GM19025 (cell line): Measurements from ENCODE around the gene PDE4C.

Experiments used
- ATAC-seq: cut with Tn5 transposase; IDR thresholded peaks from one replicate; pipeline ENCODE4 v1.9.1; 2021; ENCODE audit warnings: mild to moderate bottlenecking, low read depth, moderate library complexity; ENCODE audit not compliant: unreplicated experiment

PDE4C gene

GRCh38 chr19:18254546-18255503, 28.6 kb upstream of the PDE4C start:
- no peak for ATAC-seq

- ATAC-seq = no peak
Measured at GRCh38 chr19:18253716-18254115, 27.5 kb upstream of the PDE4C start.

DNA sequence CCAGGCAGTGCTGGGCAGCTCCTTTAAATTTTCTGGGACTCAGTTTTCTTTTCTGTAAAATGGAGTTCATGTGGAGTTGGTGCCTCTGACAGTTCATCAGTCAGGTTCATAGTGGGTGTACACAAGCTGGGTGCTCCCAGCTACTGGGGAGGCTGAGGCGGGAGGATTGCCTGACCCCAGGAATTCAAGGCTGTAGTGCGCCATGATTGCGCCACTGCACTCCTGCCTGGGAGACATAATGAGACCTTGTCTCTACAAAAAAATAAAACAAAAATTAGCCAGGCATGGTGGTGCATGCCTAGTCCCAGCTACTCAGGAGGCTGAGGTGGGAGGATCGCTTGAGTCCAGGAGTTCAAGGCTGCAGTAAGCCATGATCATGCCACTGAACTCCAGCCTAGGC, 26.9 kb upstream of the PDE4C start:
- ATAC-seq = no peak

DNA sequence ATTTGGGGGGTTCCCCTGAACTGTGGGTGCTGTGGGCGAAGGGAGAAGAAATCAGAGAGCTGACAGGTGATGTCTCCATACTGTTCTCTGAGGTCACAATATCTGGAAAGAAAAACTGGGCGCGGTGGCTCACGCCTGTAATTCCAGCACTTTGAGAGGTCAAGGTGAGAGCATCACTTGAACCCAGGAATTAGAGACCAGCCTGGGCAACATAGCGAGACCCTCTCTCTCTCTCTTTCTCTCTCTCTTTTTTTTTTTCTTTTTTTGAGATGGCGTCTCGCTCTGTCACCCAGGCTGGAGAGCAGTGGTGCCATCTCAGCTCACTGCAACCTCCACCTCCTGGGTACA, 26.1 kb upstream of the PDE4C start:
- no peak for ATAC-seq

- ATAC-seq = no peak
Measured at GRCh38 chr19:18251587-18252369, 25.5 kb upstream of the PDE4C start.

DNA sequence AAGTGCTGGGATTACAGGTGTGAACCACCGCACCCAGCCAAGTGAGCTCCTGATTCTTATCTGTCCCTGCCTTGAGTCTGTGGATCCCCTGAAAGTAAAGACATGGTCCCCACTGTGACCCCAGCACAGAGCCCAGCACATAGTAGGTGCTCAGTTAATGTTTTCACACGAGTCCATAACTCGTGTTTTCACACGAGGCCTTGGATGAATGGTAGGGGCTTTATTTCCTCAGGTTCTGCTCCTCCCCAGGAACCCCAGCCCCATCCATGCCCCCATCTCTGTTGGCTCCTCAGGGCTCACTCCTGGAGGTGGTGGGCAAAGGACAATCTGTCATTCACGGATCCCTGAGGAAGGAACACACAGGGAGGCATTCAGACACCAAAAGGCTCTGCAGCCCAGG, 23.6 kb upstream of the PDE4C start:
- ATAC-seq = no peak

GRCh38 chr19:18245297-18245696, 19.1 kb upstream of the PDE4C start:
- no peak for ATAC-seq

DNA sequence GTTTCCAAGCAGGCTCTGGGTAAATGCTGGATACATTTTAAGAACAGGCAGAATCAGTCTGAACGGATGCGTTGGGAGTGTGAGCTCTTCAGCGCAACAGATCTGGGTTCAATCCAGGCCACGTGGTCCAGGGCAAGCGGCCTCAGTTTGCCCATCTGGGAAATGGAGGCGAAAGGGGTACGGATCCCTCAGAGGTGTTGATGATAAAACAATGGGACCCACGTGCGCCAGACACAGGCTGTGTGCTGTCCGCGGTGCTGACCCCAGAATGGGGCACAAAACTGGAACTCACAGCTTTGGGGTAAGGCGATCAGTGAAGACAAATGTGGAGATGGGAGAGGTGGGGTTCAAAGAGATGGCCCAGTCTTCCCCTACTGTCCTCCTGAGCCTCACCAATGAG, 13.1 kb upstream of the PDE4C start:
- ATAC-seq = no peak

DNA sequence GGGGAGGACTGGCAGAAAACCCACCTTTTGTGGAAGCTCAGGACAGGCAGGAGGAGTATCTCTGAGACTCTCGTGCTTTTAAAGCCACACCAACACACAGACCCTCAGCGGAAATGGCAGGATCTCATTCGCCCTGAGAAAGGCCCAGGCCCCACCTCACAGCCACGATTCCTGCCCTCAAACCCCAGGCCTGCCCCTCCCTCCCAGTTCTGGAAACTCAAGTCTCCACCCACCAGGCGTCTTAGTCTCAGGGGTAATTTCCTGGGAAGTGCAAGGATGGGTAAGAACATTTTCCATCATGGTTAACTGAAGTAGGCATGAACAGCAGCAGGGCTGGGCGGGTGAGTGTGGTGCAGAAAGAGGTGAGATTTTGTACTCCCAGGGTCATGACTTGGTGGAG, 8.0 kb upstream of the PDE4C start:
- ATAC-seq = no peak

DNA sequence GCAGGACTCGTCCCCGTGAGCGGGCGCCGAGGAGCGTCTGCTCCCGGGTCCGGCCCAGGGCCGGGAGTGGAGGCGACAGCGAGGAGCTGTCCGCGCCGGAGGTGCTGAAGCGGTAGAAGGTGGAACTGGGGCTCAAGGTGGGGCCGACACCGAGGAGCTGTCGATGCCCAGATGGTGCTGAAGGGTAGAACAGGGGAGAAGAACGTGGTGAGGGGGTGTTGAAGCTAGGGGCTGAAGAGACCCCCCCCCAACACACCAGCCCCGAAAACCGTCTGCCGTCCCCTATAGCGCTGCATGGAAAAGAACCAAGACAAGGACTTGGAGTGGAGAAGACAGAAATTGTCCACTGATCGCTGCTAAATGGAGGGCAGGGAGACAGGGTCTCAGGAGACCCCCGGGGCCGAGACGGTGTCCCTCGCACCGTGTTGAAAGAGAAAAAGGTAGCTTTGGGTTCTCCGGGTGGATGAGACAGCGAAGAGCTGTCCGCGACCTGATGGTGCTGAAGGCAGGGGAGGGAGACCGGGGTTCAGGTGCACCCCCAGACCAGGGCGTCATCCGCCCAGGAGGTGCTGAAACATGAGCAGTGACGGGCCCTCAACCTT, 7.1 kb upstream of the PDE4C start:
- no peak for ATAC-seq

GRCh38 chr19:18232540-18233223, 6.4 kb upstream of the PDE4C start:
- no peak for ATAC-seq

DNA sequence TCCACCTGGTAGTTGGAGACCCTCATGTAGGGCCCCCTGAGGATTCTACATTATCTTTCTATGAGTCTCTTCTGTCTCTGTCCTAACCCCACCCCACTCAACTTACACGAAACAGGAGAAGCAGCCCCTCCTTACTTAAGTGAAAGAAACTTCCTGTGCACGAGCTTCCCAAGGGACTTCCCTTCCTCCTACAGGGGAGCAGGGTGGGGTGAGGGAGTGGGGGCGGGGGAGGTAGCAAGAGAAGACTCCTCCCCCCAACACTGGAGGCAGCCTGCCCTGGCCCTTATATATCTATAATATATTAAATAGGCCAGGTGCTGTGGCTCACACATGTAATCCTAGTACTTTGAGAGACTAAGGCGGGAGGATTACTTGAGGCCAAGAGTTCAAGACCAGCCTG, 5.5 kb upstream of the PDE4C start:
- no peak for ATAC-seq

- ATAC-seq = no peak
Measured at GRCh38 chr19:18230941-18231734, 4.9 kb upstream of the PDE4C start.

GRCh38 chr19:18229915-18230314, 3.7 kb upstream of the PDE4C start:
- no peak for ATAC-seq

GRCh38 chr19:18229474-18229873, 3.2 kb upstream of the PDE4C start:
- no peak for ATAC-seq

DNA sequence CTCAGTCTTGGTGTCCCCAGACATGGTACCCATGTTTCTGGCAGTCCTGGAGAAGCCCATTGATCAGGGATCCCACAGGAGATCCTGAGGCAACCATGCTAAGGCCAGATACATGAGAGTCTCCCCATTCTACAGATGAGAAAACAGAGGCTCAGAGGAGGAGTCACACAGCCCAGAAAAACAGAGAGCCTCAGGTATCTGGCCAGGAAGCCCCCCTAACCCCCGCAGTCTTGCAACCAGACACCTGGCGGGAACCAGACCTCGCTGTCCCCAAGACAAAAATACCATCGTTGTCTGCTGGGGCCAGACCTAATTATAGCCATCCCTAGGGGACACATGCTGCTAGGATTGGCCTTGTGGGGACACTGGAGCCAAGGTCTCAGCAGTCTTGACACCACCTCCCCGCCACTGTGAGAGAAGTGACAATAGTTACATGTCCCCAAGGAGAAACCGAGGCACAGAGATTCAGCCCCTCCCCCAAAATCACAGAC, 1.6 kb upstream of the PDE4C start:
- no peak for ATAC-seq

DNA sequence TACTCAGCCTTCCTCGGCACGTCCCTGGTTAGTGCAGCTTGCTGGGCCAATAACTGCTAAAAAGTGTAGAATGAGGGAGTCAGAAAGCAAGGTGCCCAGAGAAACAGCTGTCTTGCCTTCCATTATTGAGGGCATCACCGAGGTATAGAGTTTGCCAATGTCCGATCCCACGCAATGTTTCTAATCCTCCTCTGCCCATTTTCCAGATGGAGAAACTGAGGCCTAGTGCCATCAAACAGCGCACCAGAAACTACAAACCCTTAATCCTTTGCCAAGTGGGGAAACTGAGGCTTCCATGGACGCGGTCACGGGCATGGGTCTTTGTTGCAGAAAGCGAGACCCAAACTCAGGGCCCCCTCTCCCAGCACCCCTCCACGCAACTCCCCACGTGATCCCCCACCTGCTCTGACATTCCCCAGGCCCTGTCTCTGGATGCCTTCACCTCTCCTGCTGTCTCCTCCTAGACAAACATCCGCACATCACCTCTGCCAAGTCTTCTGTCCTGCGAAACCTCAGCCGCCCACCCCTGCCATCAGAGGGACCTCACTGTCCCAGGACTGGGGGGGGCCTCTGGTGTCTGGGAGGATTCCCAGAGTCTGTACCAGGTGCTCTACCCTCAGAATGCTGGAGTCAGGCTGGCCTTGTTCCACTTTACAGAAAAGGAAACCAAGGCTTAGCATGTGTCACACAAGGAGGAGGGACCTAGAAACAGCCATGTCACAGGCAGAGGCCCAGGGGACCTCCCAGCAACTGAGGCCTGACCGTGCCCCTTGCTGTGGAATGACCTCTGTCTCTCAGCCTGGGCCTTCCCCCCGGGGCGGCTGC, 930 bp upstream of the PDE4C start:
- ATAC-seq = no peak

GRCh38 chr19:18225355-18225701, 910 bp downstream of the PDE4C start:
- ATAC-seq = no peak
